Memory B cell (primary cell): Measurements from ENCODE around the gene WNT9B.

Experiments
- ATAC-seq: fragments of 150-1000 bp; cut with Tn5 transposase; 2 replicates; pipeline ENCODE4 v1.10.0; 2021; ENCODE audit warnings: low read depth, mild to moderate bottlenecking, moderate library complexity
- DNase-seq, 2 donors: peaks; one replicate each; pipeline ENCODE4 v3.0.0; 2022; ENCODE audit warnings: low spot score in 2 of 2
- H3K27ac Mint-ChIP-seq: one replicate; pipeline ENCODE4 v1.8.0; 2022; ENCODE audit warnings: mild to moderate bottlenecking, moderate library complexity, mixed read lengths
- H3K27me3 Mint-ChIP-seq: one replicate; pipeline ENCODE4 v1.8.0; 2022; ENCODE audit warnings: mixed read lengths
- H3K36me3 Mint-ChIP-seq: one replicate; pipeline ENCODE4 v1.8.0; 2022; ENCODE audit warnings: mild to moderate bottlenecking, mixed read lengths
- H3K4me1 Mint-ChIP-seq: one replicate; pipeline ENCODE4 v1.8.0; 2022; ENCODE audit warnings: mixed read lengths
- H3K4me3 Mint-ChIP-seq: one replicate; pipeline ENCODE4 v1.8.0; 2022; ENCODE audit warnings: mild to moderate bottlenecking, moderate library complexity, mixed read lengths
- H3K9me3 Mint-ChIP-seq: one replicate; pipeline ENCODE4 v1.8.0; 2022; ENCODE audit warnings: mixed read lengths

The WNT9B gene

GRCh38 chr17:46818316-46818928 lies 33.0 kb upstream of the WNT9B start, which contains the start of gene WNT3:
TSS of gene WNT3 (minus strand) at chr17:46818692. CDS start at chr17:46818597, 95 bp downstream.
- H3K27me3 Mint-ChIP-seq = peaks cover 46% of the 10 kb centered on the region
- peak; percentile 25 to 40 for DNase-seq
- peak within 1 kb of the TSS; percentile 80 for H3K4me3 Mint-ChIP-seq
- ATAC-seq = peak; percentile 60
- H3K9me3 Mint-ChIP-seq = no peaks in the 10 kb centered on the region
- no peaks in the 10 kb centered on the region for H3K36me3 Mint-ChIP-seq
- no peak within 1 kb of the TSS for H3K27ac Mint-ChIP-seq
- H3K4me1 Mint-ChIP-seq = peaks cover 27% of the 10 kb centered on the region

- Mint-ChIP-seq H3K36me3 (no peaks in the 10 kb centered on the region), H3K27me3 (peaks cover 44% of the 10 kb centered on the region), H3K9me3 (no peaks in the 10 kb centered on the region), H3K4me1 (peaks cover 27% of the 10 kb centered on the region), H3K27ac (no peak overlapping the region), H3K4me3 (peak overlapping the region; percentile 80)
- DNase-seq (peak in 1 of 2 donors; percentile 42), ATAC-seq (peak; percentile 10)
Measured at GRCh38 chr17:46818929-46819859, 32.2 kb upstream of the WNT9B start.

GRCh38 chr17:46819906-46820351 lies 31.5 kb upstream of the WNT9B start:
- DNase-seq (no peak), ATAC-seq (no peak)
- H3K4me1 Mint-ChIP-seq = peaks cover 27% of the 10 kb centered on the region
- H3K36me3 Mint-ChIP-seq = no peaks in the 10 kb centered on the region
- H3K27me3 Mint-ChIP-seq = peaks cover 43% of the 10 kb centered on the region
- no peak overlapping the region for H3K27ac Mint-ChIP-seq
- peak overlapping the region; percentile 52 for H3K4me3 Mint-ChIP-seq
- no peaks in the 10 kb centered on the region for H3K9me3 Mint-ChIP-seq

DNA sequence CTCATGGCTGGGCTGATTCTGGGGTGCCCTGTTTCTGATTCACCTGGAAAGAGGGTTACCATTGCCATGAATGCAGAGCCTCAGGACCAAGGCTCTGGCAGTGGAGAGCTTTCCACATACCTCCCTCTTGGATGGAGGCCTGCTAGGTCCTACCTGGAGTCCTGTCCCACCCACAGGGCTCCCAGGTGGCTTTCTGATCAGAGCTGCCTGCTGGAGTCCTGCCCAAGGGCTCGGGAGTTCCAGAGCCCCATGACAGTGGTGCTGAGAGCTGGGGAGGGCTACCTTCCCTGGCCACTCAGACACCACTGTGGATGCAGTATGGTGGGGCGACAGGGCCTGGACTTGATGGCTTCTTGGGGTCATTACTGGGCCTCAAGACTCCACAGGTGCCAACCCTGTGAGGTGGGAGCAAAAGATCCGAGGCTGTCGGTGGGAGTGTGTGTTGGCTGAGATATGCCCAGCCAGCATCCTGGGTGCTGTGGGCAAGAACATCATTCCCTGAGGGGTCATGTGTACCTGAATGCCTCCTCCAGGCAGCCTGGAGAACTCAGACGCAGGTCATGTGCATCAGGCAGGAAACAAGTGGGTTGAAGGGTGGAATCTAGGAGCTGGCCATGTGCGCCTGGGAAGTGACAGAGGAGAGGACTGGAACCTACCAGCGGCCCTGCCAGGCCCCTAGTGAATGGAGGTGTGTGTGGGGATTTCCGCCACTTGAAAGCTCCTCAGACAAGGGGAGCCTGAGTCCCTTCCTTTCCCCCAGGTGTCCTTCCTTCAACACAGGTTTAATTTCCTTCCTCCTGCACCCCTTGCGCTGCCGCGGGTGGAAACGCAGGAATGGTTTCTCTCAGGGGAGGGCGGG lies 30.6 kb upstream of the WNT9B start:
- DNase-seq = no peak
- H3K4me3 Mint-ChIP-seq = peak overlapping the region; percentile 52
- H3K36me3 Mint-ChIP-seq = no peaks in the 10 kb centered on the region
- H3K27ac Mint-ChIP-seq = no peak overlapping the region
- H3K4me1 Mint-ChIP-seq = peaks cover 27% of the 10 kb centered on the region
- no peaks in the 10 kb centered on the region for H3K9me3 Mint-ChIP-seq
- peaks cover 40% of the 10 kb centered on the region for H3K27me3 Mint-ChIP-seq
- ATAC-seq = peak; percentile 27

- Mint-ChIP-seq H3K4me3 (no peak overlapping the region), H3K27me3 (peaks cover 32% of the 10 kb centered on the region), H3K36me3 (no peaks in the 10 kb centered on the region), H3K4me1 (peaks cover 23% of the 10 kb centered on the region), H3K27ac (no peak overlapping the region), H3K9me3 (no peaks in the 10 kb centered on the region)
- ATAC-seq = no peak
- DNase-seq = no peak
Measured at GRCh38 chr17:46821482-46822387, 29.6 kb upstream of the WNT9B start.

DNA sequence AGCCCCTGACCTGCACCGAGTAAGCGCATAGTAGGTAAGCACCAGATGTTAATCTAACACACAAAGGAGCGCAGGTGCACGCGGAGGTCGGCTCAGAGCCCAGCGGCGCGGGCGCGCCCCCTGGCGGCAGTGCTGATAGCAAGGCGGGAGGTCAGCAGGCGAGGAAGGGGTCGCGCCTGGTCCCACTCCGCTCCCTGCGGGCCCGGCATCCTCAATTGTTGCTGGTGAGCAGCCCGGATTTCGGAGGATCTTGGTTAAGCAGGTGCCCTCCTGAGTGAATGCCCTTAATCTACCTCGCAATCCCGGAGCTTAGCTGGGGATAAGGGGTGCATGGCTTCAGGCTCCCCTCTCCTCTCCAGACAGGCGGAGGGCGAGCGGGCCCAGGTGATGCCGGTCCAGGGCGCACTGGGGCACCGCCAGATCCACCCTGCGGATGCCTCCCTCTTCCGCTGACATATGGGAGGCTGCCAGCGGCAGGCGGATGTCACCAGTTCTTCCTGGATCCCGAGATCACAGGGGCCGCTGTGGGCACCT lies 28.9 kb upstream of the WNT9B start:
- peaks cover 28% of the 10 kb centered on the region for H3K27me3 Mint-ChIP-seq
- no peak overlapping the region for H3K27ac Mint-ChIP-seq

GRCh38 chr17:46823657-46824056 lies 27.7 kb upstream of the WNT9B start:
- ATAC-seq (no peak), DNase-seq (no peak)
- Mint-ChIP-seq H3K27me3 (peaks cover 24% of the 10 kb centered on the region), H3K27ac (no peak overlapping the region), H3K9me3 (no peaks in the 10 kb centered on the region), H3K4me1 (peaks cover 16% of the 10 kb centered on the region), H3K36me3 (no peaks in the 10 kb centered on the region), H3K4me3 (no peak overlapping the region)

More for the DNA sequence above, 28.9 kb upstream of the WNT9B start:
- ATAC-seq (peak; percentile 58), DNase-seq (peak; percentile 44 to 58)
- Mint-ChIP-seq H3K36me3 (no peaks in the 10 kb centered on the region), H3K4me3 (no peak overlapping the region), H3K4me1 (peaks cover 23% of the 10 kb centered on the region), H3K9me3 (no peaks in the 10 kb centered on the region)

- ATAC-seq (no peak), DNase-seq (no peak)
- Mint-ChIP-seq H3K4me3 (no peak overlapping the region), H3K4me1 (peaks cover 6% of the 10 kb centered on the region), H3K27me3 (peaks cover 15% of the 10 kb centered on the region), H3K9me3 (no peaks in the 10 kb centered on the region), H3K27ac (no peak overlapping the region), H3K36me3 (no peaks in the 10 kb centered on the region)
Measured at GRCh38 chr17:46826116-46826515, 25.3 kb upstream of the WNT9B start.

DNA sequence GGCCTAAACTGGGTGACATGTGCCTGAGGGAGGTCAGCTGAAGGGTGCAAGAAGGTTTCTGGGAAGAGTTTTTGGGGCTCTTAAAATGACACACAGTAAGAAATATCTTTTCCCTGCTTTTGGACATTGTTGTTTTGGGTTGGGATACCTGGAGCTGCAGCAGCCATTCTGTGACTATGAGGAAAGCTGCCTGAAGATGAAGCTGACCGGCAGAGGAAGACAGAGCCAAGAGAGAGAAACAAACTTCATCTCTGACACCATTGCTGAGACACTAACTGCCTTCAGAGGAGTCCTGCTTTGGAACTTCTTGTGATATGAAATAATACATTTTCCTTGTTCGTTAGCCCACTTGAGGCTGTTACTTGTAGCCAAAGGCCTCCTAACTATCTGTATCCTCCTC lies 24.1 kb upstream of the WNT9B start:
- DNase-seq = no peak
- Mint-ChIP-seq H3K4me1 (peaks cover under 1% of the 10 kb centered on the region), H3K27me3 (peaks cover 4% of the 10 kb centered on the region), H3K27ac (no peak overlapping the region), H3K4me3 (no peak overlapping the region), H3K36me3 (no peaks in the 10 kb centered on the region), H3K9me3 (no peaks in the 10 kb centered on the region)
- no peak for ATAC-seq

- H3K27me3 Mint-ChIP-seq = peaks cover 4% of the 10 kb centered on the region
Measured at GRCh38 chr17:46831573-46832330, 19.6 kb upstream of the WNT9B start.

GRCh38 chr17:46832331-46832821 lies 19.0 kb upstream of the WNT9B start:
- H3K9me3 Mint-ChIP-seq = no peaks in the 10 kb centered on the region
- no peaks in the 10 kb centered on the region for H3K36me3 Mint-ChIP-seq
- H3K4me1 Mint-ChIP-seq = peaks cover 7% of the 10 kb centered on the region
- DNase-seq (no peak), ATAC-seq (no peak)
- no peak overlapping the region for H3K4me3 Mint-ChIP-seq
- H3K27me3 Mint-ChIP-seq = peaks cover 6% of the 10 kb centered on the region
- no peak overlapping the region for H3K27ac Mint-ChIP-seq

More at GRCh38 chr17:46831573-46832330, 19.6 kb upstream of the WNT9B start:
- H3K36me3 Mint-ChIP-seq = no peaks in the 10 kb centered on the region
- no peak for DNase-seq
- H3K4me3 Mint-ChIP-seq = no peak overlapping the region
- ATAC-seq = no peak
- no peaks in the 10 kb centered on the region for H3K9me3 Mint-ChIP-seq
- peaks cover 7% of the 10 kb centered on the region for H3K4me1 Mint-ChIP-seq
- H3K27ac Mint-ChIP-seq = no peak overlapping the region
